ENCODE data around the gene C9orf85. TPM values are rescaled to one million over a fixed set of nuclear protein-coding genes. Genes with fewer than 3 reads are reported as not detected.

Gene C9orf85
- total RNA-seq, 1 donor from 2014 or later = 6.3 TPM

- DNase-seq = no peak
- Histone ChIP-seq H3K27ac (replicated peaks) (no peak overlapping the region), H3K4me3 (no peak overlapping the region), H3K4me1 (peaks cover 30% of the 10 kb centered on the region), H3K36me3 (no peaks in the 10 kb centered on the region), H3K9me3 (replicated peaks) (no peaks in the 10 kb centered on the region), H3K27me3 (ENCODE audit: low read depth) (no peaks in the 10 kb centered on the region)
- intact Hi-C loops (cut with micrococcal nuclease) = no loop called here
- TF ChIP-seq, protein P1, sequence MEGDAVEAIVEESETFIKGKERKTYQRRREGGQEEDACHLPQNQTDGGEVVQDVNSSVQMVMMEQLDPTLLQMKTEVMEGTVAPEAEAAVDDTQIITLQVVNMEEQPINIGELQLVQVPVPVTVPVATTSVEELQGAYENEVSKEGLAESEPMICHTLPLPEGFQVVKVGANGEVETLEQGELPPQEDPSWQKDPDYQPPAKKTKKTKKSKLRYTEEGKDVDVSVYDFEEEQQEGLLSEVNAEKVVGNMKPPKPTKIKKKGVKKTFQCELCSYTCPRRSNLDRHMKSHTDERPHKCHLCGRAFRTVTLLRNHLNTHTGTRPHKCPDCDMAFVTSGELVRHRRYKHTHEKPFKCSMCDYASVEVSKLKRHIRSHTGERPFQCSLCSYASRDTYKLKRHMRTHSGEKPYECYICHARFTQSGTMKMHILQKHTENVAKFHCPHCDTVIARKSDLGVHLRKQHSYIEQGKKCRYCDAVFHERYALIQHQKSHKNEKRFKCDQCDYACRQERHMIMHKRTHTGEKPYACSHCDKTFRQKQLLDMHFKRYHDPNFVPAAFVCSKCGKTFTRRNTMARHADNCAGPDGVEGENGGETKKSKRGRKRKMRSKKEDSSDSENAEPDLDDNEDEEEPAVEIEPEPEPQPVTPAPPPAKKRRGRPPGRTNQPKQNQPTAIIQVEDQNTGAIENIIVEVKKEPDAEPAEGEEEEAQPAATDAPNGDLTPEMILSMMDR (IDR thresholded peaks at IDR 0.05; ENCODE audit: borderline replicate concordance) = no peak
These were observed 5.5 kb downstream of the C9orf85 start for GRCh38 chr9:71916834-71917534.

DNA sequence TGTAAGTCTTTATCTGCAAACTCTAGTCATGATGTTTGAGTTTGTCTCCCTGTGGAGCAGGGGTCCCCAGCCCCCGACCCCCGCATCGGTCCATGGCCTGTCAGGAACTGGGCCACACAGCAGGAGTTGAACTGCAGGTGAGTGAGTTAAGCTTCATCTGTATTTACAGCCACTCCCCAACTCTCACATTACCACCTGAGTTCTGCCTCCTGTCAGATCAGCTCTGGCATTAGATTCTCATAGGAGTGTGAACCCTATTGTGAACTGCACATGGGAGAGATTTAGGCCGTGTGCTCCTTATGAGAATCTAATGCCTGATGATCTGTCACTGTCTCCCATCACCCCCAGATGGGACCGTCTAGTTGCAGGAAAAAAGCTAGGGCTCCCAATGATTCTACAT lies 7.0 kb downstream of the C9orf85 start:
- Histone ChIP-seq H3K27ac (replicated peaks) (no peak overlapping the region), H3K4me3 (no peak overlapping the region)
- TF ChIP-seq, protein P1 (IDR thresholded peaks at IDR 0.05; ENCODE audit: borderline replicate concordance) = no peak

GRCh38 chr9:71920456-71921189 lies 9.2 kb downstream of the C9orf85 start:
- Histone ChIP-seq H3K4me1 (peaks cover 11% of the 10 kb centered on the region), H3K4me3 (no peak overlapping the region), H3K27ac (replicated peaks) (no peak overlapping the region), H3K36me3 (no peaks in the 10 kb centered on the region), H3K9me3 (replicated peaks) (no peaks in the 10 kb centered on the region), H3K27me3 (ENCODE audit: low read depth) (no peaks in the 10 kb centered on the region)
- no peak for DNase-seq
- intact Hi-C loops (cut with micrococcal nuclease) = no loop called here
- TF ChIP-seq, protein P1 (IDR thresholded peaks at IDR 0.05; ENCODE audit: borderline replicate concordance) = no peak

More for the DNA sequence above, 7.0 kb downstream of the C9orf85 start:
- H3K4me1 ChIP-seq = peaks cover 16% of the 10 kb centered on the region
- intact Hi-C loops (cut with micrococcal nuclease) = no loop called here
- no peaks in the 10 kb centered on the region for H3K27me3 ChIP-seq (ENCODE audit: low read depth)
- DNase-seq = no peak
- H3K36me3 ChIP-seq = no peaks in the 10 kb centered on the region
- no peaks in the 10 kb centered on the region for H3K9me3 ChIP-seq (replicated peaks)

DNA sequence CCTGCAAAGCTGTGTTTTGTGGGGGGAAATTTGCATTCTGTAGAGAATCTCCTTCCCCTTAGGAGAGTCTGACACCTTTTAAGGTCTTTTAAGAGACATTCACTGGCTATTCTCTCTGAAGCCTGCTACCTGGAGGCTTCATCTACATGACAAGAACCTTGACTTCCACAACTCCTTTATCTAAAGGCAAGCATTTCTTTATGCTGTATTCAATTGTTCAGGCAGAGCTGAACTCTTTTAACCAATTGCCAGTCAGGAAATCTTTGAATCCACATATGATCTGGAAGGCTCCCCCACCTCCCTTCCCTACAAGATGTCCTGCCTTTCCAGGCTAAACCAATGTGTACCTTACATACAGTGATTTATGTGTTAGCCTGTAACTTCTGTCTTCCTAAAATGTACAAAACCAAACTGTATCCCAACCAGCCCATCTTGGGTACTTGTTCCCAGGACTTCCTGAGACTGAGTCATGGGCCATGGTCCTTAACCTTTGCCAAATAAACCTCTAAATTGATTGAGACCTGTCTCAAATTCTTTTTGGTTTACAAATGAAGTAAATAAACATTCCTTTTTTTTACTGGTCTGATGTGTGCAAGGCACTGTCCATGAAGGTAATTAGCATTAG lies 9.9 kb downstream of the C9orf85 start:
- Histone ChIP-seq H3K9me3 (replicated peaks) (no peaks in the 10 kb centered on the region), H3K36me3 (no peaks in the 10 kb centered on the region), H3K4me1 (peaks cover 11% of the 10 kb centered on the region), H3K27ac (replicated peaks) (no peak overlapping the region), H3K27me3 (ENCODE audit: low read depth) (no peaks in the 10 kb centered on the region), H3K4me3 (no peak overlapping the region)
- intact Hi-C loops (cut with micrococcal nuclease) = no loop called here
- DNase-seq = no peak
- TF ChIP-seq, protein P1 (IDR thresholded peaks at IDR 0.05; ENCODE audit: borderline replicate concordance) = no peak

GRCh38 chr9:71924576-71924975 lies 13.1 kb downstream of the C9orf85 start:
- Histone ChIP-seq H3K9me3 (replicated peaks) (no peaks in the 10 kb centered on the region), H3K36me3 (no peaks in the 10 kb centered on the region), H3K27me3 (ENCODE audit: low read depth) (no peaks in the 10 kb centered on the region), H3K4me1 (peaks cover 11% of the 10 kb centered on the region), H3K4me3 (no peak overlapping the region), H3K27ac (replicated peaks) (no peak overlapping the region)
- no peak for DNase-seq
- TF ChIP-seq, protein P1 (IDR thresholded peaks at IDR 0.05; ENCODE audit: borderline replicate concordance) = no peak
- intact Hi-C loops (cut with micrococcal nuclease) = no loop called here

Measured in left ventricle myocardium inferior (tissue), 1 donor.